ENCODE measurements around the gene ARHGAP44. TPM values are rescaled to one million over a fixed set of nuclear protein-coding genes. Genes with fewer than 3 reads are reported as not detected.

The ARHGAP44 gene
- total RNA-seq, 1 donor from 2014 or later = 6.5 TPM

GRCh38 chr17:12831839-12832238 lies 42.5 kb downstream of the ARHGAP44 start:
- Mint-ChIP-seq H3K27ac (ENCODE audit: unreplicated experiment) (no peak overlapping the region), H3K27me3 (ENCODE audit: low read depth) (no peaks in the 10 kb centered on the region), H3K4me1 (no peaks in the 10 kb centered on the region), H3K36me3 (ENCODE audit: low read depth) (peaks cover 17% of the 10 kb centered on the region), H3K9me3 (peaks cover 28% of the 10 kb centered on the region), H3K4me3 (no peak overlapping the region)
- no peak for TF ChIP-seq CTCF (conservative IDR thresholded peaks at IDR 0.05)
- no peak for DNase-seq (ENCODE audit: low read depth, low spot score)

- H3K27me3 Mint-ChIP-seq (ENCODE audit: low read depth) = no peaks in the 10 kb centered on the region
These were observed 49.7 kb downstream of the ARHGAP44 start for GRCh38 chr17:12839042-12839441.

GRCh38 chr17:12842936-12843335 lies 53.6 kb downstream of the ARHGAP44 start:
- no peaks in the 10 kb centered on the region for H3K27me3 Mint-ChIP-seq (ENCODE audit: low read depth)
- H3K4me1 Mint-ChIP-seq = no peaks in the 10 kb centered on the region
- H3K9me3 Mint-ChIP-seq = no peaks in the 10 kb centered on the region
- TF ChIP-seq CTCF (conservative IDR thresholded peaks at IDR 0.05) = no peak
- no peak for DNase-seq (ENCODE audit: low read depth, low spot score)
- no peaks in the 10 kb centered on the region for H3K36me3 Mint-ChIP-seq (ENCODE audit: low read depth)
- H3K4me3 Mint-ChIP-seq = no peak overlapping the region
- H3K27ac Mint-ChIP-seq (ENCODE audit: unreplicated experiment) = no peak overlapping the region

More at GRCh38 chr17:12839042-12839441, 49.7 kb downstream of the ARHGAP44 start:
- TF ChIP-seq CTCF (conservative IDR thresholded peaks at IDR 0.05) = no peak
- H3K36me3 Mint-ChIP-seq (ENCODE audit: low read depth) = no peaks in the 10 kb centered on the region
- H3K27ac Mint-ChIP-seq (ENCODE audit: unreplicated experiment) = no peak overlapping the region
- H3K4me1 Mint-ChIP-seq = no peaks in the 10 kb centered on the region
- H3K9me3 Mint-ChIP-seq = peaks cover 2% of the 10 kb centered on the region
- H3K4me3 Mint-ChIP-seq = no peak overlapping the region
- DNase-seq (ENCODE audit: low read depth, low spot score) = no peak

- no peak for TF ChIP-seq CTCF (conservative IDR thresholded peaks at IDR 0.05)
- H3K4me3 Mint-ChIP-seq = no peak overlapping the region
- H3K4me1 Mint-ChIP-seq = no peaks in the 10 kb centered on the region
- H3K36me3 Mint-ChIP-seq (ENCODE audit: low read depth) = peaks cover 3% of the 10 kb centered on the region
- no peaks in the 10 kb centered on the region for H3K27me3 Mint-ChIP-seq (ENCODE audit: low read depth)
- no peak for DNase-seq (ENCODE audit: low read depth, low spot score)
- peaks cover 6% of the 10 kb centered on the region for H3K9me3 Mint-ChIP-seq
- no peak overlapping the region for H3K27ac Mint-ChIP-seq (ENCODE audit: unreplicated experiment)
These were observed 61.7 kb downstream of the ARHGAP44 start for GRCh38 chr17:12850996-12851395.

- Mint-ChIP-seq H3K9me3 (peaks cover 6% of the 10 kb centered on the region), H3K27me3 (ENCODE audit: low read depth) (no peaks in the 10 kb centered on the region), H3K27ac (ENCODE audit: unreplicated experiment) (no peak overlapping the region)
These were observed 62.7 kb downstream of the ARHGAP44 start for GRCh38 chr17:12851901-12852435.

More at GRCh38 chr17:12851901-12852435, 62.7 kb downstream of the ARHGAP44 start:
- Mint-ChIP-seq H3K4me1 (no peaks in the 10 kb centered on the region), H3K36me3 (ENCODE audit: low read depth) (peaks cover 3% of the 10 kb centered on the region), H3K4me3 (no peak overlapping the region)
- DNase-seq (ENCODE audit: low read depth, low spot score) = no peak
- TF ChIP-seq CTCF (conservative IDR thresholded peaks at IDR 0.05) = no peak
